Activated T-helper 2 cell treated with anti-CD3 and anti-CD28 coated beads, Interferon-gamma antibody, Interleukin-2, Interleukin-4, amounts not matched to agents 10 μg/mL and 5 μg/mL and 100 μg/mL, durations not matched to agents 14 hours and 24 hours and 36 hours (primary cell): ENCODE results near the gene PDS5A. TPM values are rescaled to one million over a fixed set of nuclear protein-coding genes. Genes with fewer than 3 reads are reported as not detected.
"Not testable (repeated sequence)": the region's sequence is repeated elsewhere in the genome, so short reads cannot be mapped to it uniquely, and the experiment has no call there.

Source experiments
- DNase-seq: peaks from one replicate; pipeline ENCODE4 v3.0.0; 2021; ENCODE audit warnings: low spot score
- H3K27ac Mint-ChIP-seq: one replicate; pipeline ENCODE4 v1.8.0; 2021; ENCODE audit warnings: mixed read lengths
- H3K27me3 Mint-ChIP-seq: one replicate; pipeline ENCODE4 v1.8.0; 2021; ENCODE audit warnings: low read depth, mixed read lengths
- H3K36me3 Mint-ChIP-seq: one replicate; pipeline ENCODE4 v1.8.0; 2021; ENCODE audit warnings: low read depth, mixed read lengths
- H3K4me1 Mint-ChIP-seq: one replicate; pipeline ENCODE4 v1.8.0; 2021; ENCODE audit warnings: low read depth, mixed read lengths
- H3K4me3 Mint-ChIP-seq: one replicate; pipeline ENCODE4 v1.8.0; 2021; ENCODE audit warnings: low read depth, mild to moderate bottlenecking, moderate library complexity, mixed read lengths
- H3K9me3 Mint-ChIP-seq: one replicate; pipeline ENCODE4 v1.8.0; 2021; ENCODE audit warnings: mixed read lengths
- intact Hi-C: fragments of 100-400 bp; cut with micrococcal nuclease; formaldehyde crosslinking; loops from one replicate; pipeline ENCODE4 v1.15.1; 2023
- total RNA-seq: library from RNA; stranded (reverse); gene quantifications from 2 replicates; pipeline ENCODE4 v1.2.3, GENCODE V29; 2022

PDS5A gene
- total RNA-seq, 1 donor from 2014 or later: 117 TPM

DNA sequence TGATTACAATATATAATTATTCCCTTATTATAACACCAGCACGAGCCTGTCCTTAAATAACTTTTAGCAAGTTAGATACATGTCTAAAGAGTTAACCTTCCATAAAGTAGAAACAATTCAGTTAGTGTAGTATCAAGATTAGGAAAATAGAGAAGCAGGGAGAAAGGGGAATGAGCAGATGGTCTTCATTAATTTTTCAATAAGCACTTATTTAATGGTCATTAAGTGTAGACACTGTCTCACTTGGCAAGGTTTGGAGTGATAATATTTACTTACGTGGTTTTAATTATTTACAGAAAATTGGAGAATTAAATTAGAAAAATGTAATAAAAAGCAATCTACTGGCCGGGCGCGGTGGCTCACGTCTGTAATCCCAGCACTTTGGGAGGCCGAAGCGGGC lies 99.7 kb downstream of the PDS5A start:
- no peak overlapping the region for H3K27ac Mint-ChIP-seq
- H3K36me3 Mint-ChIP-seq: peaks cover 60% of the 10 kb centered on the region
- no peak overlapping the region for H3K4me3 Mint-ChIP-seq
- DNase-seq: no peak
- intact Hi-C loops: loop anchor here (10.0 kb wide), 1 partner anchor 183 kb away; the partner anchor contains the start of gene UBE2K
- H3K27me3 Mint-ChIP-seq: no peaks in the 10 kb centered on the region
- no peaks in the 10 kb centered on the region for H3K9me3 Mint-ChIP-seq
- H3K4me1 Mint-ChIP-seq: peaks cover 23% of the 10 kb centered on the region

DNA sequence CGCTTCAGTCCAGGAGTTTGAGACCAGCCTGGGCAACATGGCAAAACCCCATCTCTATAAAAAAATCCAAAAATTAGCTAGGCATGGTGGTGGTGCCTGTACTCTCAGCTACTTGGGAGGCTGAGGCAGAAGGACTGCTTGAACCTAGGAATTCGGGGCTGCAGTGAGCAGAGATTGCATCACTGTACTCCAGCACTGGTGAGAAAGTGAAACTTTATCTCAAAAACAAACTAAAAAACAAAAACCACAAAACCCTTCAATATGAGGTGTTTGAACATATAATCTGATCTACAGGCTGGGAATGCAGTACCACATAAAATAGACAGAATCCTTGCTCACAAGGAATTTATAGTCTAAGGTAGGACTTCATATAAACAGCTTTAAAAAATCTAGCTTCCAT lies 103.9 kb downstream of the PDS5A start:
- Mint-ChIP-seq H3K4me1 (peaks cover 17% of the 10 kb centered on the region), H3K36me3 (peaks cover 66% of the 10 kb centered on the region), H3K4me3 (no peak overlapping the region)

DNA sequence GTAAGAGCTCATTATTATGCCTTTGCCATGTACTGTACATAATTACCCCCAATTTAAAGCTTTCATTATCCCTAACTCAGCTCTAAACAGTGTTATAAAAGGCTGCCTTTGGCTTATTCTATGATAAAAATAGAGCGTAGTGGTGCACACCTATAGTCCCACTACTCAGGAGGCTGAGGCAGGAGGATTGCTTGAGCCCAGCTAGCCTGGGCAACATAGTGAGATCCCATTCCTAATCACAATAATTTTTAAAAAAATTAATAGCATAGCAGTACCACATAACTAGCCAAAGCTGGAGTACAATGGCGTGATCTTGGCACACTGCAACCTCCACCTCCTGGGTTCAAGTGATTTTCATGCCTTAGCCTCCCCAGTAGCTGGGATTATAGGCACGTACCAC lies 112.4 kb downstream of the PDS5A start:
- intact Hi-C loops: no loop called here
- no peak overlapping the region for H3K4me3 Mint-ChIP-seq
- H3K9me3 Mint-ChIP-seq: no peaks in the 10 kb centered on the region
- peaks cover 61% of the 10 kb centered on the region for H3K36me3 Mint-ChIP-seq
- H3K4me1 Mint-ChIP-seq: no peaks in the 10 kb centered on the region
- no peaks in the 10 kb centered on the region for H3K27me3 Mint-ChIP-seq
- DNase-seq: no peak
- H3K27ac Mint-ChIP-seq: no peak overlapping the region

More for the DNA sequence above, 103.9 kb downstream of the PDS5A start:
- Mint-ChIP-seq H3K9me3 (no peaks in the 10 kb centered on the region), H3K27me3 (no peaks in the 10 kb centered on the region), H3K27ac (no peak overlapping the region)
- intact Hi-C loops: loop anchor here (10.0 kb wide), 1 partner anchor 179 kb away; the partner anchor contains the start of gene UBE2K
- no peak for DNase-seq

DNA sequence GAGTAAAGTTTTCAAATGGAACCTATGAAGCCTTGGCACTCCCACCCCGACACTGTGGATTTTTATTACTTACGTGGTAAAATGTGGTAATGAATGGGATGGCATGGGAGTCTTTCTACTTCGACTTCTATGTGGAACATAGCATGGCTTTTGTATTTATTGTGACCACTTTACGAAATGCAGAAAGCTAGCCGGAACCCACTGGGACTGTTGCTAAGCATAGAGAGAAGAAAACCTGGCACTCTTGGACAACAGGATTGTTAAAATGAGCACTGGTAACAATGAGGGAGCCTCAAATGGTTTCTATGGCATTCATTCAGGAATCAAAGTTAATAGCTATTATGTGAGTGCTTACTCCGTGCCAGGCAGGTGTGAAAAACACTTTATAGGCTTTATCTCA lies 113.3 kb downstream of the PDS5A start:
- intact Hi-C loops: no loop called here
- Mint-ChIP-seq H3K9me3 (no peaks in the 10 kb centered on the region), H3K4me1 (no peaks in the 10 kb centered on the region), H3K36me3 (peaks cover 64% of the 10 kb centered on the region), H3K27ac (no peak overlapping the region), H3K27me3 (no peaks in the 10 kb centered on the region), H3K4me3 (no peak overlapping the region)
- DNase-seq: no peak

DNA sequence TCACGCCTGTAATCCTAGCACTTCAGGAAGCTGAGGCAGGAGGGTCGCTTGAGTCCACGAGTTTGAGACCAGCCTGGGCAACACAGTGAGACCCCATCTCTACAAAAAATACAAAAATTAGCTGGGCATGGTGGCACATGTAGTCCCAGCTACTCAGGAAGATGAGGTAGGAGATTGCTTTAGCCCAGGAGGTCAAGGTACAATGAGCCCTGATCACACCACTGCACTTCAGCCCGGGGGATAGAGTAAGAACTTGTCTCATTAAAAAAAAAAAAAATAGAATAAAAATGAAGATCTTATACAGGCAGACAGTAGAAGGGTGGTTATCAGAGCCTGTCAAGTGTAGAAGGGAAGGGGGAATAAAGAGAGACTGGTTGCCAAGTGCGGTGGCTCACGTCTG lies 116.9 kb downstream of the PDS5A start:
- Mint-ChIP-seq H3K27ac (no peak overlapping the region), H3K9me3 (peaks cover 9% of the 10 kb centered on the region), H3K4me3 (no peak overlapping the region), H3K4me1 (peaks cover 3% of the 10 kb centered on the region), H3K36me3 (peaks cover 68% of the 10 kb centered on the region), H3K27me3 (no peaks in the 10 kb centered on the region)
- DNase-seq: no peak
- intact Hi-C loops: no loop called here

DNA sequence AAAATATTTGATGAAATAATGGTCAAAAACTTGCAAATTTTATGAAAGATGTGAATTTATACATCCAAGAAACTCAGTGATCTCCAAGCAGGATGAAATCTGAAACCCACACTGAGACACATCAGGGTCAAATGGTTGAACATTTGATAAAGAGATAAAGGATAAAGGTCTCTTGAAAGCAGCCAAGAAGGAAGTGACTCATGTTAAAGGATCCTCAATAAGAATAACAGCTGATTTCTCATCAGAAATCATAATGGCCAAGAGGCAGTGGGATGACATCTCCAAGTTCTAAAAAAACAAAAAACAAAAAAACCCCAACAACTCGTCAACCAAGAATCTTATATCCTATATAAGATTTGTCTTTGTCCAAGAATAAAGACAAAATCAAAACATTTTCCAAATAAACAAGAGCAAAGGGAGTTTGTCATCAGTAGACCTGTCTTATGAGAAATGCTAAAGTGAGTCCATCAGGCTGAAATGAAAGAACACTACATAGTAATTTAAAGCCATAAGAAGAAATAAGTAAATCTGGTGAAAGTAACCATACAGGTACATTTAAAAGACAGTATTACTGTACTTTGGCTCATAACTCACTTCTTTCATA lies 121.7 kb downstream of the PDS5A start:
- Mint-ChIP-seq H3K27ac (peak overlapping the region; percentile 12), H3K9me3 (peaks cover 18% of the 10 kb centered on the region), H3K4me1 (peaks cover 12% of the 10 kb centered on the region), H3K27me3 (no peaks in the 10 kb centered on the region), H3K4me3 (no peak overlapping the region), H3K36me3 (peaks cover 79% of the 10 kb centered on the region)
- intact Hi-C loops: no loop called here
- no peak for DNase-seq

DNA sequence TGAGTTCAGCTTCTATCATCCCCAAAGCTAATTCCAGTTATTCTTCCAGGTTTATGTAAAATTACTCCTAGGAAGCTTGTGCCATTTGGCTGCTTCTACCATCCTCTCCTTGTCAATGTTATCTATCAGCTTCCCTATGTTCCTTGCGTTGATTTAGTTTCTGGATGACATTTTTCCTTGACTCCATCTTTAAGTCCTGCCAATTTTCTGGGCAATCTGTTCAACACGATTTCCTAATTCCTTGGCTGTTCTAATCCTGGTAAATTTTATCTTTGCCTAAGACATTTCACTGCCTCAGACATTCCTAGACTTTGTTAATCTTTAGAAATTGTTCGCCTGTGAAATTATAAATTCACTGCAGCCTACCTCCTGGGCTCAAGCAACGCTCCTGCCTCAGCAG lies 125.1 kb downstream of the PDS5A start:
- peaks cover 67% of the 10 kb centered on the region for H3K36me3 Mint-ChIP-seq
- no peak overlapping the region for H3K4me3 Mint-ChIP-seq
- H3K4me1 Mint-ChIP-seq: peaks cover 12% of the 10 kb centered on the region
- DNase-seq: no peak
- no peaks in the 10 kb centered on the region for H3K27me3 Mint-ChIP-seq
- intact Hi-C loops: no loop called here
- H3K9me3 Mint-ChIP-seq: peaks cover 17% of the 10 kb centered on the region
- H3K27ac Mint-ChIP-seq: peak overlapping the region; percentile 14

DNA sequence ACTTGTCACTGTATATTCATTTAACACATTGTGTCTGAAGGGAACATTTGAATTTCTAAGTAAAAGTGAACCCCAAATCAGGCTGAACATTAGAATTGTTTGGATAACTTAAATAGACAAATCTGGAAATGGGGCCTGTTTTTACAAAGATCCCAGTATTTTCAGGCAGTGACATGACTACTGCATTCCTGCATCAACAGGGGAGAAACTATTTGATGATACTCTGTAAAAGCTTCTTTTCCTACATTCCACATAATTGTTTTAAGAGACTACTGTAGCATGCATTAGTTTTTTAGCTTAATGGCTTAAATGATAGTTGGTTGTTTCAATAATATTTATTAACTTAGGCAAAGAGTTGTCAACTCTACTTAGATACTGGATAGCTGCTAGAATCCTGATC lies 127.0 kb downstream of the PDS5A start:
- H3K27ac Mint-ChIP-seq: no peak overlapping the region
- H3K27me3 Mint-ChIP-seq: no peaks in the 10 kb centered on the region
- DNase-seq: no peak
- H3K9me3 Mint-ChIP-seq: peaks cover 9% of the 10 kb centered on the region
- H3K4me3 Mint-ChIP-seq: no peak overlapping the region
- H3K36me3 Mint-ChIP-seq: peaks cover 52% of the 10 kb centered on the region
- intact Hi-C loops: no loop called here
- H3K4me1 Mint-ChIP-seq: peaks cover 8% of the 10 kb centered on the region

DNA sequence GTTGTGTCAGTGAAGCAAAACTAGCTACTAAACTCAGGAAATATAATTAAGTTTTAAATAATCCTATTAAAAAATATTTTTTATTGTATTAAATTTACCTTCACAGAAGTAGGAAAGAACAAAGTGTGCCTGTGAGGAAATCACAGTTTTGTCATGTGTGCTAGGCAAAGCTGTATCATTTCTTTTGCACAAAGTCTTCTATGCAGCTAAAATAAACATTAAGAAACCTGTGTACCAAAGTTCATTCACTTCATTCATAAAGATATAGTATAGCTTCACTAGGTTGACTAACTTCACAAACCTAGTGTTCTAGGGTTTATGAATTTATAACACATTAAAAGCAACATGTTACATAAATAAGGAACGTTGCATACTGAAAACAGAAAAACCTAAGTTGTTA lies 131.0 kb downstream of the PDS5A start:
- DNase-seq: no peak
- H3K36me3 Mint-ChIP-seq: peaks cover 41% of the 10 kb centered on the region
- intact Hi-C loops: no loop called here
- no peaks in the 10 kb centered on the region for H3K27me3 Mint-ChIP-seq
- no peaks in the 10 kb centered on the region for H3K9me3 Mint-ChIP-seq
- no peak overlapping the region for H3K4me3 Mint-ChIP-seq
- no peak overlapping the region for H3K27ac Mint-ChIP-seq
- H3K4me1 Mint-ChIP-seq: no peaks in the 10 kb centered on the region

DNA sequence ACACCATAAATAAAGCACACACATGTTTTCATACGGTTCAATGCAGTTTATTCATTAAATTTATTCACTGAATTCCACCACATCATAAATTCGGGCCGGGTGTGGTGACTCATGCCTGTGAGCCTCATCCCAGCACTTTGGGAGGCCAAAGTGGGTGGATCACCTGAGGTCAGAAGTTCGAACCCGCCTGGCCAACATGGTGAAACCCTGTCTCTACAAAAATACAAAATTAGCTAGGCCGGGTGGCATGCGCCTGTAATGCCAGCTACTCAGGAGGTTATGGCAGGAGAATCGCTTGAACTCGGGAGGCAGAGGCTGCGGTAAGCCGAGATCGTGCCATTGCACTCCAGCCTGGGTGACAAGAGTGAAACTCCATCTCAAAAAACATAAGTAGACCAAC lies 131.6 kb downstream of the PDS5A start:
- intact Hi-C loops: no loop called here
- no peaks in the 10 kb centered on the region for H3K9me3 Mint-ChIP-seq
- peaks cover 47% of the 10 kb centered on the region for H3K36me3 Mint-ChIP-seq

DNA sequence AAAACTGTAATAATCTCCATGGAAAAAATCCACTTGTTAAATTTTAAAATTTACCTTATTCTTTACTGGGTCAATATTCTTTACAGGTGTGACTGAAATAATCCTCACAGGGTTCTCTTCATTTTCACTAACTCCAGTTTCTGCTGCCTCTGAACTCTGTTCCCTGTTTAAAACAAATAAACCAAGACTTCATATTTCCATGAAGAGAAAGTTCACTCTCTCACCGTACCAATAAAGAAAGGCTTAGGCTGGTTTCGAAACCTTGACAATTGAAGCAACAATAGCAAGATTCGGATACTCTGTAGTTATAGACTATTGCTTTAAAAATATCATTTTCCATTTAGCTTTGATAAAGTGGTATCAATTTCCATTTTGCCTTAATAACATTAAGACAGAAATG lies 135.8 kb downstream of the PDS5A start:
- Mint-ChIP-seq H3K36me3 (peaks cover 65% of the 10 kb centered on the region), H3K9me3 (no peaks in the 10 kb centered on the region), H3K27ac (no peak overlapping the region), H3K4me1 (no peaks in the 10 kb centered on the region), H3K27me3 (no peaks in the 10 kb centered on the region), H3K4me3 (no peak overlapping the region)
- DNase-seq: no peak
- intact Hi-C loops: no loop called here

More for the DNA sequence above, 131.6 kb downstream of the PDS5A start:
- H3K4me3 Mint-ChIP-seq: no peak overlapping the region
- no peaks in the 10 kb centered on the region for H3K4me1 Mint-ChIP-seq
- no peak for DNase-seq
- no peak overlapping the region for H3K27ac Mint-ChIP-seq
- no peaks in the 10 kb centered on the region for H3K27me3 Mint-ChIP-seq

DNA sequence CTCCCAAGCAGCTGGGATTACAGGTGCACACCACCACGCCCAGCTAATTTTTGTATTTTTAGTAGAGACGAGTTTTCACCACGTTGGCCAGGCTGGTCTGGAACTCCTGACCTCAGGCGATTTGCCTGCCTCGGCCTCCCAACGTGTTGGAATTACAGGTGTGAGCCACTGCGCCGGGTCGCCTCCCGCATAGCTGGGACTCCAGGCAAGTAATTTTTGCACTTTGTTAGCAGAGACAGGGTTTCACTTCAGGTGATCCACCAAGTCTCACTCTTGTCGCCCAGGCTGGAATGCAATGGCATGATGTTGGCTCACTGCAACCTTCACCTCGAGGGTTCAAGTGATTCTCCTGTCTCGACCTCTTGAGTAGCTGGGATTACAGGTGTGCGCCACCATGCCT lies 137.2 kb downstream of the PDS5A start:
- H3K4me1 Mint-ChIP-seq, H3K4me3 Mint-ChIP-seq, H3K27ac Mint-ChIP-seq, intact Hi-C loops, DNase-seq, H3K9me3 Mint-ChIP-seq, H3K27me3 Mint-ChIP-seq: not testable (repeated sequence)
- peaks cover 75% of the 10 kb centered on the region for H3K36me3 Mint-ChIP-seq

DNA sequence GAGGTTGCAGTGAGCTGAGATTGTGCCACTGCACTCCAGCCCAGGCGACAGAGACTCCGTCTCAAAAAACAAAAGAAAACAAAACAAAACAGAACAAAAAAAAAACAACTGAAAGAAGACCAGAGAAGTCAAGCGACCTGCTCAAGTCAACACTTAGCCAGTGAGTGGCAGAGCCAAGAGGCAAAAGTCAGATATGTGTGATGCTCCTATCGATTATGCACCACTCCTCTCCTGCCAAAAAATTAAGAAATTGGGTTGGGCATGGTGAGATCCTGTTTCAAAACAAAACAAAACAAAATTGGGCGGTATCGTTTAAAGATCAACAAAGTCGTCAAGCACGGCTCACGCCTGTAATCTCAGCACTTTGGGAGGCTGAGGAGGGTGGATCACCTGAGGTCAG lies 137.7 kb downstream of the PDS5A start:
- no peaks in the 10 kb centered on the region for H3K9me3 Mint-ChIP-seq
- H3K4me3 Mint-ChIP-seq: no peak overlapping the region
- no peak for DNase-seq
- H3K27me3 Mint-ChIP-seq: no peaks in the 10 kb centered on the region
- H3K36me3 Mint-ChIP-seq: peaks cover 80% of the 10 kb centered on the region
- H3K4me1 Mint-ChIP-seq: no peaks in the 10 kb centered on the region
- intact Hi-C loops: no loop called here
- no peak overlapping the region for H3K27ac Mint-ChIP-seq

DNA sequence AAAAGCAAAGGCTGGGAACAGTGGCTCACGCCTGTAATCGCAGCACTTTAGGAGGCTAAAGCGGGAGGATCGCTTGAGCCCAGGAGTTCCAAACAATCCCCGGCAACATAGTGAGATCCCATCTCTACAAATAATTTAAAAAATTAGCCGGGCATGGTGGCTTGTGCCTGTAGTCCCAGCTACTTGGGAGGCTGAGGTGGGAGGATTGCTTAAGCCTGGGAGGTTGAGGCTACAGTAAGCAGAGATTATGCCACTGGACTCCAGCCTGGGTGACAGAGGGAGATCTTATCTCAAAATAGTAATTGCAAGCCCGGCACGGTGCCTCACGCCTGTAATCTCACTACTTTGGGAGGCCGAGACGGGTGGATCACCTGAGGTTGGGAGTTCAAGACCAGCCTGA lies 139.3 kb downstream of the PDS5A start:
- H3K27ac Mint-ChIP-seq, intact Hi-C loops, DNase-seq, H3K9me3 Mint-ChIP-seq, H3K4me3 Mint-ChIP-seq, H3K27me3 Mint-ChIP-seq, H3K4me1 Mint-ChIP-seq: not testable (repeated sequence)
- H3K36me3 Mint-ChIP-seq: peaks cover 76% of the 10 kb centered on the region
